ENCODE measurements around the gene CARD11.

GRCh38 chr7:3000566-3000965, 43.1 kb downstream of the CARD11 start:
- no peak for TF ChIP-seq POLR2A (IDR thresholded peaks at IDR 0.05; ENCODE audit: low read depth)
- TF ChIP-seq CTCF (IDR thresholded peaks at IDR 0.05), result no peak

All from esophagus muscularis mucosa (tissue), 3 donors.